Activated CD4-positive, alpha-beta T cell treated with anti-CD3 and anti-CD28 coated beads for 48 hours (primary cell): Measurements from ENCODE around the gene NBPF20.
"Not testable (repeated sequence)": the region's sequence is repeated elsewhere in the genome, so short reads cannot be mapped to it uniquely, and the experiment has no call there.

ENCODE experiments used
- DNase-seq: peaks from one replicate; pipeline ENCODE4 v3.0.0-alpha.2; 2020

Gene NBPF20

GRCh38 chr1:145424612-145425435 lies 579 bp downstream of the NBPF20 start:
- DNase-seq: peak; percentile 62

DNA sequence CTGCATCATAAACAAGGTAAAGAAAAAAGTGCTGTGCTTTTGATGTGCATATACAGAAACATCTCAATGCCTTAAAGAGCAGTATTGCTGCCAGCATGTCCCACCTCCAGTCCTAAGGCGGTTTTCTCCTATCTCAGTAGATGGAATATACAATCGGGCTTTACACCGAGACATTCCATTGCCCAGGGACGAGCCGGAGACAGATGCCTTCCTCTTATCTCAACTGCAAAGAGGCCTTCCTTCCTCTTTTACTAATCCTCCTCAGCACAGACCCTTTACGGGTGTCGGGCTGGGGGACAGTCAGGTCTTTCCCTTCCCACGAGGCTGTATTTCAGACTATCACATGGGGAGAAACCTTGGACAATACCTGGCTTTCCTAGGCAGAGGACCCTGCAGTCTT lies 10.3 kb downstream of the NBPF20 start:
- DNase-seq: not testable (repeated sequence)

GRCh38 chr1:145407266-145407665 lies 18.1 kb downstream of the NBPF20 start:
- DNase-seq: not testable (repeated sequence)

DNA sequence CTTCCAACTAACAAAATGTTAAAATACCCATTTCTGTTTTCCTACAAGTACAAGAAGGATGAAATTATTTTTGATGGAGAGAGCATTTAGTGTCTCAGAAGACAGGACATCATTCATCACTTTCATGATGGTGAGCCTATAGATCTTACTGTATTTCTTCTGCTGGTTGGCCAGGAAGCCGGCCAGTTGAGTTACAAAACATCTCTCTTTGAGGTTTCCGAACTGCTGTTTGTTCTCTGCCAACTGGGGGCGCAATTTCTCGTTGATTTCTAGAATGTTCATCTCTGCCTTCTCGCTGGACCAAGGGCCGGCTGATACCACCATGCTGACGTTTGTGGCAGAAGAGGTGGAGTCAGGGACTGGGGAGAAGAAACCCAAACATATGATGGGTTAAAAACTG lies 20.5 kb downstream of the NBPF20 start:
- not testable (repeated sequence) for DNase-seq

DNA sequence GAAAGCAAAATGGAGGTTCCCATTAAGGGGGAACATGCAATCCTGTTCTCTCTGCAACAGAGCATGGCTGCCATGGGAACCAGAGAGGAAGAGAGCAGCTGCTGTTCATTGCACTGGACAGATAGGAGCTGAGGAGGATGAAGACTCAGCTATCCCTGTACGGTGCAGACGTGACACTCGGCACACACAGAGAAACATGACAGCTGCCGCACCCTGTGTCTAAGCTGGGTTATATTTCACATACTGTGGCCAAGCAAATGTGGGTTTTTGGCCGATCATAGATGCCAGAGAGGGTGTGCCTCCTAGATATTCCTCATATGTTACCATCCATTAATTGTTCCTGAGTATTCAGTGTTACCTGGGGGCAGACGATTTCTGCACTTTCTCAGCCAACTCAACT lies 24.7 kb downstream of the NBPF20 start:
- not testable (repeated sequence) for DNase-seq
